ENCODE results near the gene PPY. TPM values are rescaled to one million over a fixed set of nuclear protein-coding genes. Genes with fewer than 3 reads are reported as not detected.
"Not testable (repeated sequence)": the region's sequence is repeated elsewhere in the genome, so short reads cannot be mapped to it uniquely, and the experiment has no call there.

The PPY gene
- total RNA-seq, 1 experiment from 2014 or later, result not detected

- H3K23ac ChIP-seq (ENCODE audit: insufficient read length, low read depth, low read length); H2BK5ac ChIP-seq (ENCODE audit: insufficient read length, low read length); H2AFZ ChIP-seq (ENCODE audit: low read length); H3K4me1 Mint-ChIP-seq; H3K14ac ChIP-seq (ENCODE audit: insufficient read depth, low read length); H3K36me3 Mint-ChIP-seq (ENCODE audit: insufficient read depth in 1 of 3, low read depth in 3 of 3); H3K27ac Mint-ChIP-seq; H4K5ac ChIP-seq (ENCODE audit: insufficient read length, low read depth, low read length); H3K9me3 ChIP-seq (ENCODE audit: control insufficient read depth, low read depth, low read length); H3K18ac ChIP-seq (ENCODE audit: insufficient read length, low read depth, low read length); H3K4me1 ChIP-seq (ENCODE audit: insufficient read depth, low read length); H3K9me3 Mint-ChIP-seq; H4K91ac ChIP-seq (ENCODE audit: insufficient read length, low read depth, low read length); H3K4ac ChIP-seq (ENCODE audit: low read depth, low read length); H3K4me3 Mint-ChIP-seq; H4K8ac ChIP-seq (replicated peaks; ENCODE audit: insufficient read length, low read depth, low read length); H3K56ac ChIP-seq (ENCODE audit: insufficient read length, low read depth, low read length); H2BK120ac ChIP-seq (ENCODE audit: low read depth, low read length, poor library complexity, severe bottlenecking); H3K9ac ChIP-seq (ENCODE audit: extremely low read depth, insufficient read length, low read length); H3K23me2 ChIP-seq (ENCODE audit: insufficient read length, low read depth, low read length, poor library complexity, severe bottlenecking); H2BK15ac ChIP-seq (ENCODE audit: low read depth, low read length); H3K79me1 ChIP-seq (ENCODE audit: insufficient read depth, low read depth, low read length, poor library complexity, severe bottlenecking); H2BK20ac ChIP-seq (ENCODE audit: low read depth, low read length, poor library complexity, severe bottlenecking); H4K20me1 ChIP-seq (ENCODE audit: control insufficient read depth, insufficient read depth, insufficient read length); H3T11ph ChIP-seq (ENCODE audit: low read length); H2AK5ac ChIP-seq (ENCODE audit: insufficient read length, low read length); H3K27ac ChIP-seq (ENCODE audit: insufficient read length, low read depth, low read length); H3K27me3 ChIP-seq (ENCODE audit: insufficient read depth, low read length); H2BK12ac ChIP-seq (ENCODE audit: insufficient read length, low read depth, low read length); H3K4me2 ChIP-seq (ENCODE audit: insufficient read depth, insufficient read length, low read length); H3K79me2 ChIP-seq (ENCODE audit: insufficient read depth, low read length); DNase-seq: not testable (repeated sequence)
- H3K27me3 Mint-ChIP-seq (ENCODE audit: low read depth), result peaks cover 19% of the 10 kb centered on the region
- WGBS (ENCODE audit: extremely low coverage, insufficient read length, low lambda C conversion rate), result no CpG with 5 or more reads among the region's 2 CpGs
These were observed 29.2 kb upstream of the PPY start for GRCh38 chr17:43971436-43971835.

Data from H9 (cell line).